Liver (tissue), 9 donors: ENCODE results near the gene MTM1. TPM values are rescaled to one million over a fixed set of nuclear protein-coding genes. Genes with fewer than 3 reads are reported as not detected.
A peak's percentile ranks its signal among the peaks of the same experiment; 100 is the strongest.

Experiments
- DNase-seq: peaks from one replicate; pipeline ENCODE4 v3.0.0-alpha.2; 2017; ENCODE audit warnings: low spot score
- H3K27ac ChIP-seq, 2 donors: one replicate each; pipeline ENCODE4 v1.7.0; 2013; ENCODE audit warnings: inconsistent platforms in 2 of 2, low read length in 2 of 2, control low read depth in 1 of 2, low read depth in 1 of 2, mild to moderate bottlenecking in 1 of 2
- H3K27me3 ChIP-seq, 4 donors: one replicate each; pipeline versions ENCODE4 v1.6.1 to v1.7.0; 2013; ENCODE audit warnings: low read length in 3 of 4, inconsistent platforms in 1 of 4, mild to moderate bottlenecking in 1 of 4, moderate library complexity in 1 of 4; ENCODE audit not compliant: control insufficient read depth in 4 of 4, insufficient read depth in 4 of 4
- H3K36me3 ChIP-seq, 4 donors: one replicate each; pipeline versions ENCODE4 v1.6.1 to v1.7.0; 2013; ENCODE audit warnings: low read length in 3 of 4, mild to moderate bottlenecking in 3 of 4, low read depth in 1 of 4, moderate library complexity in 1 of 4; ENCODE audit not compliant: control insufficient read depth in 4 of 4, insufficient read depth in 3 of 4
- H3K4me1 ChIP-seq, 4 donors: one replicate each; pipeline versions ENCODE4 v1.6.1 to v1.7.0; 2013; ENCODE audit warnings: low read length in 3 of 4, mild to moderate bottlenecking in 3 of 4, moderate library complexity in 1 of 4; ENCODE audit not compliant: control insufficient read depth in 4 of 4, insufficient read depth in 4 of 4
- H3K4me3 ChIP-seq, 3 donors: one replicate each; pipeline versions ENCODE4 v1.6.1 to v1.7.0; 2013; ENCODE audit warnings: low read length in 3 of 3, control low read depth in 1 of 3, low read depth in 1 of 3, mild to moderate bottlenecking in 1 of 3
- H3K9ac ChIP-seq, 2 donors: one replicate each; pipeline ENCODE4 v1.7.0; 2013; ENCODE audit warnings: low read length in 2 of 2, mild to moderate bottlenecking in 2 of 2, moderate library complexity in 2 of 2, control low read depth in 1 of 2, low read depth in 1 of 2
- H3K9me3 ChIP-seq, 4 donors: one replicate each; pipeline versions ENCODE4 v1.6.1 to v1.7.0; 2013; ENCODE audit warnings: low read length in 3 of 4; ENCODE audit not compliant: control insufficient read depth in 4 of 4
- ATF3 ChIP-seq: IDR thresholded peaks from 2 replicates; pipeline ENCODE4 v1.6.1; 2016; ENCODE audit warnings: antibody characterized with exemption
- CTCF ChIP-seq: fragments of 150-350 bp; IDR thresholded peaks from 2 replicates; pipeline ENCODE4 v1.5.1; 2017; ENCODE audit warnings: improper control_type of control experiment, low read depth, low read length; ENCODE audit not compliant: missing input control
- EGR1 ChIP-seq, 2 donors: IDR thresholded peaks; 2 replicates each; pipeline ENCODE4 v1.6.1; 2016 to 2018; ENCODE audit warnings: antibody characterized with exemption in 2 of 2, low read depth in 2 of 2
- FOXA2 ChIP-seq: IDR thresholded peaks from 2 replicates; pipeline ENCODE4 v1.6.1; 2016; ENCODE audit warnings: antibody characterized with exemption
- GABPA ChIP-seq, 2 donors: IDR thresholded peaks in 1 of 2; conservative IDR thresholded peaks in 1 of 2; 2 replicates each; pipeline ENCODE4 v1.6.1; 2016; ENCODE audit warnings: antibody characterized with exemption in 2 of 2, mild to moderate bottlenecking in 1 of 2, moderate library complexity in 1 of 2
- HNF4A ChIP-seq, 2 donors: conservative IDR thresholded peaks; 2 replicates each; pipeline ENCODE4 v1.6.1; 2016; ENCODE audit warnings: antibody characterized with exemption in 2 of 2, mild to moderate bottlenecking in 2 of 2
- HNF4G ChIP-seq: IDR thresholded peaks from 2 replicates; pipeline ENCODE4 v1.6.1; 2016; ENCODE audit warnings: antibody characterized with exemption
- MAX ChIP-seq: IDR thresholded peaks from 2 replicates; pipeline ENCODE4 v1.6.1; 2016; ENCODE audit warnings: antibody characterized with exemption
- NR2F2 ChIP-seq: IDR thresholded peaks from 2 replicates; pipeline ENCODE4 v1.6.1; 2016; ENCODE audit warnings: antibody characterized with exemption
- RAD21 ChIP-seq, 2 donors: IDR thresholded peaks; 2 replicates each; pipeline ENCODE4 v1.6.1; 2016; ENCODE audit warnings: antibody characterized with exemption in 2 of 2, mild to moderate bottlenecking in 2 of 2
- REST ChIP-seq: IDR thresholded peaks from 2 replicates; pipeline ENCODE4 v1.6.1; 2016; ENCODE audit warnings: antibody characterized with exemption, mild to moderate bottlenecking
- SP1 ChIP-seq: IDR thresholded peaks from 2 replicates; pipeline ENCODE4 v1.6.1; 2018; ENCODE audit warnings: antibody characterized with exemption, mild to moderate bottlenecking
- TAF1 ChIP-seq: conservative IDR thresholded peaks from 2 replicates; pipeline ENCODE4 v1.6.1; 2016; ENCODE audit warnings: antibody characterized with exemption, mild to moderate bottlenecking
- YY1 ChIP-seq: IDR thresholded peaks from 2 replicates; pipeline ENCODE4 v1.6.1; 2016; ENCODE audit warnings: antibody characterized with exemption, mild to moderate bottlenecking
- ZBTB33 ChIP-seq: IDR thresholded peaks from 2 replicates; pipeline ENCODE4 v1.6.1; 2016; ENCODE audit warnings: antibody characterized with exemption
- WGBS: extraction: QIAGEN DNeasy Blood & Tissue Kit; methylation state at CpG from one replicate; pipeline ENCODE4 v1.1.7; 2013; 5-methylcytosine and 5-hydroxymethylcytosine counted together
- polyA plus RNA-seq, 2 donors: library from polyadenylated mRNA; stranded (reverse) in 1 of 2; unstranded in 1 of 2; fragments of 200-250 nt in 1 of 2; fragments of >200 nt in 1 of 2; fragmentation: Nextera tagmentation in 1 of 2; extraction: Ambion mirVana in 1 of 2; gene quantifications; one replicate each; pipeline versions ENCODE4 v1.2.1 to v1.2.3, GENCODE V29; 2013 to 2015
- total RNA-seq, 2 donors: library from RNA; depleted of rRNA; stranded (reverse); fragments of >200 nt; gene quantifications; one replicate each; pipeline ENCODE4 v1.2.3, GENCODE V29; 2014
- donor health status: healthy.
- donor health status: healthy.
- donor health status: healthy.
- donor health status: healthy.
- donor health status: healthy.

Gene MTM1
- total and polyA plus RNA-seq, 4 donors: 5.9 to 21.2 (median 11.4) TPM

- Histone ChIP-seq H3K9ac (no peak overlapping the region), H3K4me1 (no peaks in the 10 kb centered on the region), H3K4me3 (no peak overlapping the region), H3K9me3 (no peaks in the 10 kb centered on the region), H3K27ac (no peak overlapping the region), H3K36me3 (peaks cover 0 to 30% (median 20%) of the 10 kb centered on the region in 4 donors), H3K27me3 (no peaks in the 10 kb centered on the region)
- TF ChIP-seq MAX (no peak), EGR1 (IDR thresholded peaks at IDR 0.05; ENCODE audit: low read depth in 2 of 2) (no peak), NR2F2 (no peak), GABPA (IDR thresholded peaks at IDR 0.05 in 1 of 2, conservative IDR thresholded peaks at IDR 0.05 in 1 of 2) (no peak), SP1 (no peak), HNF4G (no peak)
- no peak for DNase-seq
- 98% methylated on average over 3 of the region's 3 CpGs for WGBS
Observed at GRCh38 chrX:150642423-150642822, 74.0 kb downstream of the MTM1 start.

- Histone ChIP-seq H3K27ac (no peak overlapping the region), H3K4me1 (no peaks in the 10 kb centered on the region), H3K36me3 (peaks cover 0 to 30% (median 19%) of the 10 kb centered on the region in 4 donors), H3K4me3 (no peak overlapping the region), H3K27me3 (no peaks in the 10 kb centered on the region), H3K9me3 (no peaks in the 10 kb centered on the region), H3K9ac (no peak overlapping the region)
- 66% methylated on average over 1 of the region's 1 CpG for WGBS
- TF ChIP-seq MAX (no peak), RAD21 (IDR thresholded peaks at IDR 0.05) (peak; percentile 18)
- DNase-seq: no peak
Observed at GRCh38 chrX:150643271-150643670, 74.8 kb downstream of the MTM1 start.

GRCh38 chrX:150643958-150644357 is 75.5 kb downstream of the MTM1 start:
- H3K36me3 ChIP-seq: peaks cover 0 to 30% (median 18%) of the 10 kb centered on the region in 4 donors
- WGBS: 92% methylated on average over 2 of the region's 2 CpGs

GRCh38 chrX:150644422-150644821 is 76.0 kb downstream of the MTM1 start:
- DNase-seq: no peak
- 97% methylated on average over 4 of the region's 4 CpGs for WGBS
- Histone ChIP-seq H3K36me3 (peaks cover 0 to 30% (median 17%) of the 10 kb centered on the region in 4 donors), H3K27ac (no peak overlapping the region), H3K9ac (no peak overlapping the region), H3K4me3 (no peak overlapping the region), H3K27me3 (no peaks in the 10 kb centered on the region), H3K4me1 (no peaks in the 10 kb centered on the region), H3K9me3 (no peaks in the 10 kb centered on the region)
- TF ChIP-seq MAX (no peak), YY1 (no peak), TAF1 (no peak), RAD21 (IDR thresholded peaks at IDR 0.05) (no peak), ZBTB33 (no peak), SP1 (no peak), REST (no peak), ATF3 (no peak), HNF4G (no peak), NR2F2 (no peak), CTCF (no peak), FOXA2 (no peak)

More at GRCh38 chrX:150643958-150644357, 75.5 kb downstream of the MTM1 start:
- H3K27me3 ChIP-seq: no peaks in the 10 kb centered on the region
- no peak overlapping the region for H3K9ac ChIP-seq
- no peaks in the 10 kb centered on the region for H3K4me1 ChIP-seq
- DNase-seq: no peak
- H3K9me3 ChIP-seq: no peaks in the 10 kb centered on the region
- no peak overlapping the region for H3K4me3 ChIP-seq
- H3K27ac ChIP-seq: no peak overlapping the region
- TF ChIP-seq GABPA (IDR thresholded peaks at IDR 0.05 in 1 of 2, conservative IDR thresholded peaks at IDR 0.05 in 1 of 2): no peak
- no peak for TF ChIP-seq EGR1 (IDR thresholded peaks at IDR 0.05; ENCODE audit: low read depth in 2 of 2)
- TF ChIP-seq HNF4A (conservative IDR thresholded peaks at IDR 0.05): no peak
